Hematopoietic multipotent progenitor cell treated with erythropoietin and hydrocortisone succinate and interleukin-3 and kit ligand, for 15 days (in vitro differentiated cells): Measurements from ENCODE around the gene DIP2C.

ENCODE experiments used
- DNase-seq: peaks from one replicate; pipeline ENCODE4 v3.0.0-alpha.2; 2015; ENCODE audit warnings: low spot score

Gene DIP2C

DNA sequence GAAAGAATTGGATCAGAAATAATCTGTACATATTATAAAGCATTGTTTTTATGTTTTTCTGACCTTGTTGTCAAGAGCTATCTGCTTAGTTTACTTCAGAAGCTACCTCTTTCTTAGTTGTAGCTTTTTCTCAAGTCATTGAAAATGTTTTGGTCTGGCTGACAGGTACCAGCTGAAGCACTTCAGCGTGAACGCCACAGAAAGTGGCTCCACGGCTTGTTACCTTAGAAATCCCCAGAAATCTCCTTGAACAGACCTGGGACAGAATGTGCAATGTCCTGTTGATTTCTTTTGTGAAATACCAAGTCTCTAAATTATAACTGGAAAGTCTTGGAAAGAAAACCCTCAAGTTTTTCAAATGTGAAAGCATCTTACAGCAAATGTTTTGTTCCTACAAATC lies 457.4 kb downstream of the DIP2C start:
- DNase-seq: no peak

DNA sequence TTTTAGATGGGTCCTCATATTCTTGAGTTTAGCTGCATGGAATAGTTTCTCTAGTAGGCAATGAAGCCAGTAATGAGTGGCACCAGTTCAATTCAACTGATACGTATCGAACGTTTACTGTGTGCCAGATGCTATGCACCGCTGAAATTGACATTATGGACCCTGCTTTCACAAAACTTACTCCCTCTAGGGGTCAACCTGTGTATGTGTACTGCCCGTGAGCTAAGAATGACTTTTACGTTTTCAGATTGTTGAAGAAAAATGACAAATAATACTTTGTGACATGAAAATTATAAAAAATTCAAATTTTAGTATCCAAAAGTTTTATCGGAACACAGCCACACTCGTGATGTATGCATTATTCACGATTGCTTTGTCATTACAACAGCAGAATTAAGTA lies 458.7 kb downstream of the DIP2C start:
- peak; percentile 10 for DNase-seq

DNA sequence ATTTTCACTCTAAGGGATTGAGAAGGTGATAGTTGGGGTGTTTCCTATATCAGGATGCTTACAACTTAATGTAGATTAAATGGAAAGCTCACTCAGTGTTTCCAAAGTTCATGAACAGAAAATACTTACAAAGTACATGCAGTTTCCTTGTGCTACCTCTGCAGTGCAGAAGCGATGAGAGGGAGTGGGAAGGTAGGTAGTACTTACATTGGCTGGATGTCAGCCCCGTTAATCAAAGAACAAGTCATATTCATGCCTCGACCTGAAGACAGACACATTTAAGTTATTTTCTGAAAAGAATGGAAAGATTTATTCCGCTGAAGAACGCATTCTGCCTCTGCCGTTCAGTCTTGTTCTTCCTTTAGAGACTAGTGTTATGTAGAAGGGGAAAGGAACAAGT lies 461.1 kb downstream of the DIP2C start:
- DNase-seq: no peak

DNA sequence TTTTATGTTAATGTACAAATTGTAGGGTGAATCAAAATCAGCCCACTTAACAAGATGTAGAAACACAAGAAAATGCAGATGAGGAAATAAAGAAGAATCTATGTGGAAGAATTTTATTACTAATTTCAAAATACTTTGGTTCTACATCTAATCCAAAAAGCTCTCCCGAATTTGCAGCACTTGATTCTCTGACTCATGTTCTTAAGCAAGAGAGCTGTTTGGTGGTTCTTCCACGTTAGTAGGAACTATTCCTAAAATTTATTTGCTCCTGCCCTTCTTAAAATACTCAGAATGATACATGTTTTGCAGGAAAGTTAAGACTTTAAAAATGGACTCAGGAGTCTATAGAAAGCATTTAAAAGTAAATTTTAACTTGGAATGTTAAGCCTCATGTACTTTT lies 462.5 kb downstream of the DIP2C start:
- DNase-seq: no peak

DNA sequence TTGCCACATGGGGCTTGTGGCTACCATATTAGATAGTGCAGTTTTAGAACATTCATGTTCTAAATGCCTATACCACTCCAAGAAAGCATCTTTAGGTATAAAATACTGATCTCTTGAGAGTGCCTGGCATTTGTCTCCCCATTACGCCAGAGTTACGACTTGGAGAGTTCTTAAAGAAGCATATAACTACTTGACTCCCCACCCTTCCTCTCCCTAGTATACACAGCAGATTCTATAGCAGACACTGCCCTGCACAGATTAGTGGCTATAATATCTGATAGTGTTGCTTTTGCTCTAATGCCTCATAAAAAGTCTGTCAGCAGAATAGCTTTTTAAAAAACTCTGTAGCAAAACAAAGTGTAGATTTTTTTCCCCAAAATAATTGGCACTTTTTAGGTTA lies 463.4 kb downstream of the DIP2C start:
- no peak for DNase-seq

DNA sequence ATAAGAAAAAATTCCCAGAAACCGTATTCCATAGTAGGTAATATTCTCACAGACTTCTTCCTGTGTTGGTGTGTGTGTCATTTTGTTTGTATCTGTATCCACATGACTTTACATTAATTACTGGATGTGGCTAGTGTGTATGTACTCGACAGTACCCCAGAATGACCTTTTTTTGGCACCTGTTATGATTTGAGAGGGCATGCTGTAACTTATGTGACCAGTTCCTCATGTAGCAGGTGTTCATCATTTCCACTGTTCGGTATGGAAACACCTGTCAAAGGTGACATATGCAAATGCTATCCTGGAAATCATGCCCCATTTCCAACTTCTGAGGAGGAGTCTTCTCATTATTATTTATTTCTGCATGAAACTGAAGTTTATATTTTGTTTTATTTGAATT lies 464.9 kb downstream of the DIP2C start:
- no peak for DNase-seq
